ENCODE results near the gene SORT1. TPM values are rescaled to one million over a fixed set of nuclear protein-coding genes. Genes with fewer than 3 reads are reported as not detected.

SORT1 gene
- total RNA-seq, 1 donor from 2014 or later: 7.9 TPM

DNA sequence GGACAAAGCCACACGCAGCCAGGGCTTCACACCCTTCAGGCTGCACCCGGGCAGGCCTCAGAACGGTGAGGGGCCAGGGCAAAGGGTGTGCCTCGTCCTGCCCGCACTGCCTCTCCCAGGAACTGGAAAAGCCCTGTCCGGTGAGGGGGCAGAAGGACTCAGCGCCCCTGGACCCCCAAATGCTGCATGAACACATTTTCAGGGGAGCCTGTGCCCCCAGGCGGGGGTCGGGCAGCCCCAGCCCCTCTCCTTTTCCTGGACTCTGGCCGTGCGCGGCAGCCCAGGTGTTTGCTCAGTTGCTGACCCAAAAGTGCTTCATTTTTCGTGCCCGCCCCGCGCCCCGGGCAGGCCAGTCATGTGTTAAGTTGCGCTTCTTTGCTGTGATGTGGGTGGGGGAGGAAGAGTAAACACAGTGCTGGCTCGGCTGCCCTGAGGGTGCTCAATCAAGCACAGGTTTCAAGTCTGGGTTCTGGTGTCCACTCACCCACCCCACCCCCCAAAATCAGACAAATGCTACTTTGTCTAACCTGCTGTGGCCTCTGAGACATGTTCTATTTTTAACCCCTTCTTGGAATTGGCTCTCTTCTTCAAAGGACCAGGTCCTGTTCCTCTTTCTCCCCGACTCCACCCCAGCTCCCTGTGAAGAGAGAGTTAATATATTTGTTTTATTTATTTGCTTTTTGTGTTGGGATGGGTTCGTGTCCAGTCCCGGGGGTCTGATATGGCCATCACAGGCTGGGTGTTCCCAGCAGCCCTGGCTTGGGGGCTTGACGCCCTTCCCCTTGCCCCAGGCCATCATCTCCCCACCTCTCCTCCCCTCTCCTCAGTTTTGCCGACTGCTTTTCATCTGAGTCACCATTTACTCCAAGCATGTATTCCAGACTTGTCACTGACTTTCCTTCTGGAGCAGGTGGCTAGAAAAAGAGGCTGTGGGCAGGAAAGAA lies 122.9 kb downstream of the SORT1 start:
- Histone ChIP-seq H3K4me3 (ENCODE audit: low read depth, low read length) (no peak overlapping the region), H3K27me3 (ENCODE audit: control insufficient read depth, insufficient read depth, low read length) (no peaks in the 10 kb centered on the region), H3K36me3 (ENCODE audit: control insufficient read depth, insufficient read depth, low read length) (peaks cover 28% of the 10 kb centered on the region)
- FAIRE-seq: no peak
- peak; percentile 95 for DNase-seq (ENCODE audit: low read depth)
- TF ChIP-seq, protein P1, sequence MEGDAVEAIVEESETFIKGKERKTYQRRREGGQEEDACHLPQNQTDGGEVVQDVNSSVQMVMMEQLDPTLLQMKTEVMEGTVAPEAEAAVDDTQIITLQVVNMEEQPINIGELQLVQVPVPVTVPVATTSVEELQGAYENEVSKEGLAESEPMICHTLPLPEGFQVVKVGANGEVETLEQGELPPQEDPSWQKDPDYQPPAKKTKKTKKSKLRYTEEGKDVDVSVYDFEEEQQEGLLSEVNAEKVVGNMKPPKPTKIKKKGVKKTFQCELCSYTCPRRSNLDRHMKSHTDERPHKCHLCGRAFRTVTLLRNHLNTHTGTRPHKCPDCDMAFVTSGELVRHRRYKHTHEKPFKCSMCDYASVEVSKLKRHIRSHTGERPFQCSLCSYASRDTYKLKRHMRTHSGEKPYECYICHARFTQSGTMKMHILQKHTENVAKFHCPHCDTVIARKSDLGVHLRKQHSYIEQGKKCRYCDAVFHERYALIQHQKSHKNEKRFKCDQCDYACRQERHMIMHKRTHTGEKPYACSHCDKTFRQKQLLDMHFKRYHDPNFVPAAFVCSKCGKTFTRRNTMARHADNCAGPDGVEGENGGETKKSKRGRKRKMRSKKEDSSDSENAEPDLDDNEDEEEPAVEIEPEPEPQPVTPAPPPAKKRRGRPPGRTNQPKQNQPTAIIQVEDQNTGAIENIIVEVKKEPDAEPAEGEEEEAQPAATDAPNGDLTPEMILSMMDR (IDR thresholded peaks at IDR 0.05; ENCODE audit: insufficient read depth, low read length, severe bottlenecking): no peak

DNA sequence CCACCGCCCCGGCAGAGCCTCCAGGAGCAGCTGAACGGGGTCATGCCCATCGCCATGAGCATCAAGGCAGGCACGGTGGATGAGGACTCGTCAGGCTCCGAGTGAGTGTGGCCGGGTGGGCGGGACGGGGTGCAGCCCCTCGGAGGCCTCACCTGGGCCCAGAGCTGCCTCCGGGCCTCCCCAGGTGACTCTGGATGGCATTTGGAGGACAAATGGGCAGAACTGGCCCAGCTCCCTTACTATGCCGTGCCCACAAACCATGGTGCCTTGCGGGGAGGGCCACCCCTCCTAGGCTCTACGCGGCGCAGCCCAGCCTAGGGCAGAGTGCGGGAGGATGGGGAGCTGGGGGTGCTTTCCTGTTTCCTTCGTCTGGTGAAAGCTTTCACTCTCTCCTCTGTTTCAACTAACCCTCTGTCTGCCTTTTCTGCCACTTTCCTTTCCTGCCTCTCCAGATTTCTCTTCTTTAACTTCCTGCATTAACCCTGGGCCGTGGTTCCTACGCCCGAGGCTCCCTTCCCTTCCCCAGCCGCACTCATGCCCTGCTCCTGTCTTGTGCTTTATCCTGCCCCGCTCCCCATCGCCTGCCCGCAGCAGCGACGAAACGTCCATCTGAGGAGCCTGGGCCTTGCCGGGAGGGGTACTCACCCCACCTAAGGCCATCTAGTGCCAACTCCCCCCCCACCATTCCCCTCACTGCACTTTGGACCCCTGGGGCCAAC lies 124.0 kb downstream of the SORT1 start:
- H3K36me3 ChIP-seq (ENCODE audit: control insufficient read depth, insufficient read depth, low read length): peaks cover 36% of the 10 kb centered on the region
- TF ChIP-seq, protein P1 (IDR thresholded peaks at IDR 0.05; ENCODE audit: insufficient read depth, low read length, severe bottlenecking): no peak
- peak overlapping the region; percentile 19 for H3K4me3 ChIP-seq (ENCODE audit: low read depth, low read length)
- FAIRE-seq (no peak), DNase-seq (ENCODE audit: low read depth) (no peak)
- no peaks in the 10 kb centered on the region for H3K27me3 ChIP-seq (ENCODE audit: control insufficient read depth, insufficient read depth, low read length)

DNA sequence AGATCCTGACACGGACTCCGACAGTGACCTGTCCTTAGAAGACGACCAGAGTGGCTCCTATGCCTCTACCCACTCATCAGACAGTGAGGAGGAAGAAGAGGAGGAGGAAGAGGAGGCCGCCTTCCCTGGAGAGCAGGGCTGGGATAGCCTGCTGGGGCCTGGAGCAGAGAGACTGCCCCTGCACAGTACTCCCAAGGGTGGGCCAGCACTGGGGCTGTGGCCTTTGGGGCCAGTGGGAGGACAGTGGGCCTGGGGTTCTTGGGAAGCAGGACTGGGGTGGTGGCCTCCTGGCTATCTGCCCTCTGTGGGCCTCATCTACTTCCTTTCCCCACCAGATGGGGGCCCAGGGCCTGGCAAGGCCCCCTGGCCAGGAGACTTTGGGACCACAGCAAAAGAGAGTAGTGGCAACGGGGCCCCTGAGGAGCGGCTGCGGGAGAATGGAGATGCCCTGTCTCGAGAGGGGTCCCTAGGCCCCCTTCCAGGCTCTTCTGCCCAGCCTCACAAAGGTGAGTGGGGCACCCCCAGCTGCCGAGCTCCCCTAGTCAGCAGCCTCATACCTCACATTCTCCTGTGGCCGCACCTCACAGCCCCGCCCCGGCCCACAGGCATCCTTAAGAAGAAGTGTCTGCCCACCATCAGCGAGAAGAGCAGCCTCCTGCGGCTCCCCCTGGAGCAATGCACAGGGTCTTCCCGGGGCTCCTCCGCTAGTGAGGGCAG lies 124.7 kb downstream of the SORT1 start:
- Histone ChIP-seq H3K4me3 (ENCODE audit: low read depth, low read length) (peak overlapping the region; percentile 19), H3K27me3 (ENCODE audit: control insufficient read depth, insufficient read depth, low read length) (no peaks in the 10 kb centered on the region), H3K36me3 (ENCODE audit: control insufficient read depth, insufficient read depth, low read length) (peaks cover 42% of the 10 kb centered on the region)
- TF ChIP-seq, protein P1 (IDR thresholded peaks at IDR 0.05; ENCODE audit: insufficient read depth, low read length, severe bottlenecking): no peak
- DNase-seq (ENCODE audit: low read depth) (no peak), FAIRE-seq (no peak)

DNA sequence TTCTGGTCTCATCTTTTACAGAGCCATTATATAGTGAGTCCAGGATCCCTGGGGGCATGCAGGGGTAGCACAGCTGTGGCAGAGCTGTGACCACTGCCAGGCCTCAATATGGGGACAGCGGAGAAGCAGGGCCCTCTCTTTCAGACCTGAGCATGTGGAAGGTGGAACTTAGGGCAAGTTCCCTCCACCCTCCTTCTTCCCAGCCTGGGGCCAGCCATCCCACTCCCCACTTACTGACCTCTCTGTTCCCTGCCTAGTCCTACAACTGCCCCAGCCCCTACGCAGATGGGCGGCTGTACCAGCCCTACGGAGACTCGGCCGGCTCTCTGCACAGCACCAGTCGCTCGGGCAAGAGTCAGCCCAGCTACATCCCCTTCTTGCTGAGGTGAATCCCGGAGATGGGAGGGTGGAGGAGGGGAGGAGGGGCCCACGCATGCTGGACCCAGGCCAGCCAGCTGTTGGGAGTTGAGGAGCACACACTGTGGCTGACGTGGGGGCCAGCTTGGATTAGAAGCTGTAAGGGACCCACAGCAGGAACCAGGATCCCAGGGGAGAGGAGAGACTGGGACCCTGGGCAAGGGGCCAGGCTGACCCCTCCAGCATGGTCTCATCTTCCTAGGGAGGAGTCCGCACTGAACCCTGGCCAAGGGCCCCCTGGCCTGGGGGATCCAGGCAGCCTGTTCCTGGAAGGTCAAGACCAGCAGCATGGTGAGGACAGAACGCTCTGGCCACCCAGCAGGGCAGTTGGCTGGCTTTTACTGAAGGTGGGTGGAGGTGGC lies 125.5 kb downstream of the SORT1 start:
- TF ChIP-seq, protein P1 (IDR thresholded peaks at IDR 0.05; ENCODE audit: insufficient read depth, low read length, severe bottlenecking): no peak
- H3K27me3 ChIP-seq (ENCODE audit: control insufficient read depth, insufficient read depth, low read length): no peaks in the 10 kb centered on the region
- no peak for DNase-seq (ENCODE audit: low read depth)
- H3K4me3 ChIP-seq (ENCODE audit: low read depth, low read length): no peak overlapping the region
- FAIRE-seq: no peak
- H3K36me3 ChIP-seq (ENCODE audit: control insufficient read depth, insufficient read depth, low read length): peaks cover 49% of the 10 kb centered on the region

DNA sequence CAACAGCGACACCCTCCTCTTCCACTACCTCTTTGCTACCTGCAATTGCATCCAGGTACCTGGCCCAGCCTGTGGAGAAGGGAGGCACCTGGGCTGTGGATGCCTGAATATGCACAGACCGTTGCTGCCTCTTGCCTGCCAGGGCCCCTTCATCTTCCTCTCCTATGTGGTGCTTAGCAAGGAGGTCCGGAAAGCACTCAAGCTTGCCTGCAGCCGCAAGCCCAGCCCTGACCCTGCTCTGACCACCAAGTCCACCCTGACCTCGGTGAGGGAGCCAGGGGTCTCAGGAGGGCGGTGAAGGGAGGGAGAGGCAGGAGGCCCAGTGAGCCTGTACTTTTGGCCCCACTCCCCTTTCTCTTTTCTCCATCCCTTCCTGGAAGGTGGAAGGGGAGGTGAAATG lies 126.3 kb downstream of the SORT1 start:
- peaks cover 51% of the 10 kb centered on the region for H3K36me3 ChIP-seq (ENCODE audit: control insufficient read depth, insufficient read depth, low read length)

More for the DNA sequence above, 126.3 kb downstream of the SORT1 start:
- TF ChIP-seq, protein P1 (IDR thresholded peaks at IDR 0.05; ENCODE audit: insufficient read depth, low read length, severe bottlenecking): no peak
- Histone ChIP-seq H3K4me3 (ENCODE audit: low read depth, low read length) (no peak overlapping the region), H3K27me3 (ENCODE audit: control insufficient read depth, insufficient read depth, low read length) (no peaks in the 10 kb centered on the region)
- no peak for FAIRE-seq
- DNase-seq (ENCODE audit: low read depth): no peak
